HG02610 (cell line): ENCODE results near the gene CBL.

Source experiments
- ATAC-seq: cut with Tn5 transposase; IDR thresholded peaks from one replicate; pipeline ENCODE4 v1.9.1; 2021; ENCODE audit warnings: mild to moderate bottlenecking, moderate library complexity; ENCODE audit not compliant: unreplicated experiment

The CBL gene

DNA sequence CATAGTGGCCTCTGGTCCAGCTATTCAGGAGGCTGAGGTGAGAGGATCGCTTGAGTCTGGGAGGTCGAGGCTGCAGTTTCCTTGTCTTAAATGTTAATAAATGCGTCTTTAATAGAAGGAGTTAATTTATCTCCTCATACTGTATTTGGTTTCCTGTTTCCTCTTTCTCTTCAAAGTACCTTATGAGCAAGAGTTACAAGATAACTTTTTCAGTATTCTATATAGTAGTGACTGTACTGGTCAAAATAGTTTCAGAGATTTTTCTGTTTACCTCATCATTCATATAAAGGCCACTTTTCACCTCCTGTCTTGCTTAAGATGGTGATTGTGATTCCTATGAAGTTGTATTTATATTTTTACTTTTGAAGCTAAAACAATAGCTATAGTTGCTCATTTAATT, 59.9 kb downstream of the CBL start:
- ATAC-seq, result no peak

DNA sequence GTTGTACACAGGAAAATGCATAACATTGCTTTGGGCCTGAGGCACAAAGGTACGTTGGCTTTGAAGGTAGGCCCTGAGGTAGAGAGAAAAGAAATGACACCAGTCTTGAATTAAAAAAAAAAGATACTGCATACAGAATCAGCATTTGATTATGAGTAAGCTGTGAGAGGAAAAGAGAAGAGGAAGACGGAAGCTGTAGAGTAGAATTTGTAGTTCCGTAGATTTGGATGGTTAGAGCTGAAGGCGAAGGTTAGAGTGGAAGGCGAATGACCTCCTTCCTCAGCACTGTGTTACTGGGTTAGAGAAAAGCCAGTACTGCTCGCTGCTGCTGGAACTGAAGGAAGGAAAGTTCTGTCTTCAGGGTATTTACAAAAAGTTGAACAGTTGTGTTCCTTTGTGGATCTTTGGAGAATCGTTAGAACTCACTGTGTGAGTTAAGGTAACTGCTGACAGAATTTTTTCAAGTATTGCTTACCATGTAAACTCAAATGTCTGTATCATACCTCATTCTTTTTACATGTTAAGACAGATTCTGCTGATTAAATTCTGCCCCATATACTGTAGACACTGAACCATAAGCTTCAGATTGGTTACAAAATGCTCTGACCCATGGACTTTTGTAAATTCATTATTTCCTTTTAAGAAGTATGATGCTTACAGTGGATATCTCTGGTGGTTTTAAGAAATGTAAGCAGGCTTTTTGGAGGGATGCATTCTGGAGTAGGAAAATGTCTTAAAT, 60.5 kb downstream of the CBL start:
- no peak for ATAC-seq

DNA sequence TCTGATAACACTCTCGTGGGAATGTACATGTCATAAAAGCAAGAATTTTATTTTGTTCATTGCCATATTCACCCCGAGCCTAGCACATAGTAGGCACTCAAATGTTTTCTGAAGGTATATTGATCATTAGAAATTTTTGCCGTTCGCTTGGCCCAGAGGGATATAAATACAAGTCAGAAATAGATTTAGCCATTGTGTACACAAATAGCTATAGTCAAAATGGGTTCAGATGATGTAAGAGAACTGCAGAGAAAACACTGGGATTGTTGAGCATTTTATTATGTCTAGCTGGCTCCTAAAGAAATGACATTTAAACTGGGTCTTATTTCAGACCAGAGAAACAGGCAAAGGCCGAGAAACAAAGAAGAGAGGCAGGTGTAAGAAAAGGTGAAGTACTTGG, 61.5 kb downstream of the CBL start:
- ATAC-seq, result no peak

DNA sequence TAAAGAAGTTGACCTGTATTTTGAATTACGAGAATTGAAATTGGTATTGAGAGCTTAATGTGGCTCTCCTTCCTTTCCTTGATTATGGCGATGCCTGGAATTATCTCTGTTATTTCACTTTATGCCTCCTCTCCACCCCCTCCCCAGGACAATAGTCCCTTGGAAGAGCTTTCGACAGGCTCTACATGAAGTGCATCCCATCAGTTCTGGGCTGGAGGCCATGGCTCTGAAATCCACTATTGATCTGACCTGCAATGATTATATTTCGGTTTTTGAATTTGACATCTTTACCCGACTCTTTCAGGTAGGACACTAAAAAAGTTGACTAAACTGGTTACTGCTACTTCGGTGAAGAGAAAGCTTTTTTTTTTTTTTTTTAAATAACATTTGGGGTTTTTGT, 67.6 kb downstream of the CBL start:
- no peak for ATAC-seq

DNA sequence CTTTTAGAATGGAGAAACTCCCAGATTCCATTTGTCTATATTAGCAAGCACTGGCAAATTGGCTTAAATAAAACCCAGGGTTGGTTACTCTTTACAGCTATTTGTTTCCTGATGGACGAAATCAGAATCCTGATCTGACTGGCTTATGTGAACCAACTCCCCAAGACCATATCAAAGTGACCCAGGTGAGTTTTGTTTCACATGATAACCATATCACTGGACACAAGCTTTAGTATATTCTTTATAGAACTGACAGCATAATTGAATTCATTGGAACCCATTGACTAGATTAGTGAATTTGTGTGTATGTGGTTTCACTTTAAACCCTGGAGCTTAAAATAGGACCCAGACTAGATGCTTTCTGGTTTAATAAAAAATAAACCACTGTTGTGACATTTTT, 71.5 kb downstream of the CBL start:
- no peak for ATAC-seq

DNA sequence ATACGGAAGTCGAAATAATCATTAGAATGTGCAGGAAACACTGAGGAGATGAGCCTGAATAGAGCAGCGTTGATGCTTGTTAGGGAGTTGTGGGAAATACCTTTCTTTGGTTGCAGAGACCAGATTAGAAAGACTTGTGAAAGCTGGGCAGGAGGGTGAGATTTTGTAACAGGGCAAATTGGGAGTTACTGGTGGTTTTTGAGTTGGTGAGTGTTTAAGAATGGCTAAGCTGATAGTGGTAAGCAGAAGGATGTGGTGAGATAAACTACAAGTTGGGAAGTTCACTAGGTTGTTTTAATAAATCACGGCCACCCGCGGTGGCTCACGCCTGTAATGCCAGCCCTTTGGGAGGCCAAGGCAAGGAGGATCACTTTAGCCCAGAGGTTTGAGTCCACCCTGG, 76.4 kb downstream of the CBL start:
- ATAC-seq, result no peak

DNA sequence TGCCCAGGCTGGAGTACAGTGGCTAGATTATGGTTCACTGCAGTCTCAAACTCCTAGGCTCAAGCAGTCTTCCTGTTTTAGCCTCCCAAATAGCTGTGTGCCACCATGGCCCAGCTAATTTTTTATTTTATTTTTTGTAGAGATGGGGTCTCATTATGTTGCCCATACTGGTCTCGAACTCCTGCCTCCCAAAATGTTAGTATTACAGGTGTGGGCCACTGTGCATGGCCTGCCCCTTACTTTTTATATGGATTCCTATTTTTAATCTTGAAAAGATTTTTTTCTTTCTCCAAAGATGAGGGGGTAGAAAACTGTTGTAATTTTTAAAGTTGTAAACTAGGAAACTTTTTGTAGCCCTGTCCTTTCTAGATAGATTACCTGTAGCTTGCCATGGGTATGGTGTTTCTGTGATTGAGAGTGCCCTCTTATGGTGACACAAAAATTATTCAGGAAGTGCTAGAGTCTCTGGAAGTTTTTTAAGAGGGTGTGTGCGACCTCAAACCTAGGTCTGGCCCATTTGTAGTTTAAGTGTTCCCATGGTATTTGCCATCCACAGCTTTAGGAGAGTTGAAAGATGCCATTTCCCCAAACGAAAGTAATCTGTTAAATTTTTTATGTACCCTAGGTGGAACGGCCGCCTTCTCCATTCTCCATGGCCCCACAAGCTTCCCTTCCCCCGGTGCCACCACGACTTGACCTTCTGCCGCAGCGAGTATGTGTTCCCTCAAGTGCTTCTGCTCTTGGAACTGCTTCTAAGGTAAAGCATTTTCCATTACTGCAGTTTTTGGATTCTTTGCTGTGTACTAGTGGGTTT, 78.4 kb downstream of the CBL start:
- no peak for ATAC-seq

DNA sequence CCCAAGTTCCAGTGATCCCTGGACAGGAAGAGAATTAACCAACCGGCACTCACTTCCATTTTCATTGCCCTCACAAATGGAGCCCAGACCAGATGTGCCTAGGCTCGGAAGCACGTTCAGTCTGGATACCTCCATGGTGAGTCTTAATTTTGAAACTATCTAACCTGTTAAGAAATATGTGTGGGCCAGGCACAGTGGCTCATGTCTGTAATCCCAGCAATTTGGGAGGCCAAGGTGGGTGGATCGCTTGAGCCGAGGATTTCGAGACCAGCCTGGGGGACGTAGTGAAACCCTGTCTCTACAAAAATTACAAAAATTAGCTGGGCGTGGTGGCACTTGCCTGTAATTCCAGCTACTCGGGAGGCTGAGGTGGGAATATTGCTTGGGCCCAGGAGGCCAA, 79.3 kb downstream of the CBL start:
- no peak for ATAC-seq

DNA sequence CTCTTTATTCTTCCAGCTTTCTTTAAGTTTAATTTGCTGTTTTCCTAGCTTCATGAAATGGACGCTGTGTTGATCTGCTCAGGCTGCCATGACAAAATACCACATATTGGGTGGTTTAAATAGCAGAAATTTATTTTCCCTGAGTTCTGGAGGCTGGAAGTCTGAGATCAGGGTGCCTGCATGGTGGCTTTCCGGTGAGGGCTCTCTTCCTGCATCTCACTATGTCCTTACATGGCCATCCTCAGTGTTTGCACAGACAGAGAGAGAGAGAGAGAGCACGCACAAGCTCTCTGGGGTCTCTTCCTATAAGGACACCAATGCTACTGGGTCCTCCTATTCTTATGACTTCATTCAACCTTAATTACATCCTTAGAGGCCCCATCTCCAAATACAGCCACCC, 82.1 kb downstream of the CBL start:
- no peak for ATAC-seq

DNA sequence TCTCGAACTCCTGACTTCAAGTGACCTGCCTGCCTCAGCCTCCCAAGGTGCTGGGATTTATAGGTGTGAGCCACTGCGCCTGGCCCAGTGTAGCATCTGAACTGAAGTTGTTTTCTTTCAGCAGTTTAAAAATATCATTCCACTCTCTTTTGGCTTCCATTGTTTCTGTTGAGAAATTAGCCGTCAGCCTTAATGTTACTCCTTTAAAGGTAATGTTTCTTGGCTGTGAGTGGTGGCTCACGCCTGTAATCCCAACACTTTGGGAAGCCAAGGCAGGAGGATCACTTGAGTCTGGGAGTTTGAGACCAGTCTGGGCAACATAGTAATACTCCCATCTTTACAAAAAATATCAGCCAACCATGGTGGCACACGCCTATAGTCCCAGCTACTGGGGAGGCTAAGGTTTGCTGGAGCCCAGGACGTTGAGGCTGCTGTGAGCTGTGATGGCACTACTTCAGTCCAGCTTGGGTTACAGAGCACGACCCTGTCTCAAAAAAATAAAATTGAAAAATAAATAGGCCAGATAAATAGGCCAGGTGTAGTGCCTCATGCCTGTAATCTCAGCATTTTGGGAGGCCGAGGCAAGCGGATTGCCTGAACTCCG, 84.9 kb downstream of the CBL start:
- no peak for ATAC-seq

DNA sequence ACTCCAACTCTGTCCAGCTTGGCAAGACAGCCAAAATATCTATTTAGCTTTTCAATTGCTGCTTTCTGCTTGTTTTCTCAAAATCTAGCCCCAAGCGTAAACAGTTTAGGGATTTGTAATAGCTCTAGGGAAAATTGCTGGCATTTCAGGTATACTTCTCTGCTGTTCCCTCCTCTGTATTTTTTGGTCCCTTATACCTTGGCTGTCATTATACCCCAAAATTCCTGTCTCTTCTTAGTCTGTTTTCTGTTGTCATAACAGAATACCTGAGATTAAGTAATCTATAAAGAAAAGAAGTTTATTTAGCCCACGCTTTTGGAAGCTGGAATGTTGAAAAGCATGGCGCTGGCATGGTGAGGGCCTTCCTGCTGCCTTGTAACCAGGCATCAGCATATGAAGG, 87.3 kb downstream of the CBL start:
- no peak for ATAC-seq

DNA sequence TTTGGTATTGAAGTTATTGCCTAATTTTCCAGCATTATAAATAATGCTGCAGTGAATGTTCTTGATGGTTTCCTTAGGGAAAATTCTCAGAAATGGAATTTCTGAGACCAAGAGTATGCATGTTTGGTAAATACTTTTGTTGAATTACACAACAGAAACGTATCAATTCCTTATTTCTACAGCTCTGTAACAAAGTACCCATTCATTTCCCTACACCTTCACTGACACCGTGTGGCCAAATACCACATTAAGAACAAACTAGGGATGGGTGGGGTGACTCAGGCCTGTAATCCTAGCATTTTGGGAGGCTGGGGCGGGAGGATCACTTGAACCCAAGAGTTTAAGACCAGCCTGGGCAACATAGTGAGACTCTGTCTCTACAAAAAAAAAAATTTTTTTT, 89.0 kb downstream of the CBL start:
- no peak for ATAC-seq

DNA sequence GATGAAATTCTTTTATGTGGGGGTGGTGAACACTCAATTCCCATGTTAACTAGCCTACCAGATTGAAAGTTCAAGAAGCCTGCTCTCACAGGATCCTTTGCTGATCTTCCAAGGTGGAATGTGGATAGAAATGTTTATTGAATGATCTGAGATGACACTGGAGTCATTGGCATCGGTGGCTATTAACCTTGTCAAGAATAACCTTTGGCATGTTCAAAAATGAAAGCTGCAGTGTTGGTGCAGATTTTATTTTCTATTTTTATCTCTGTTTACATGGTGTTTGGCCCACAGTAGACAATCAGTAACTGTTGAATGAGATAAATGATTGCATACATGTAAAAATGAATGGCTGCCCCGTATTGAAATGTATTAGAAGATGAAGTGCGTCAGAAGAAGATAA, 91.8 kb downstream of the CBL start:
- no peak for ATAC-seq

DNA sequence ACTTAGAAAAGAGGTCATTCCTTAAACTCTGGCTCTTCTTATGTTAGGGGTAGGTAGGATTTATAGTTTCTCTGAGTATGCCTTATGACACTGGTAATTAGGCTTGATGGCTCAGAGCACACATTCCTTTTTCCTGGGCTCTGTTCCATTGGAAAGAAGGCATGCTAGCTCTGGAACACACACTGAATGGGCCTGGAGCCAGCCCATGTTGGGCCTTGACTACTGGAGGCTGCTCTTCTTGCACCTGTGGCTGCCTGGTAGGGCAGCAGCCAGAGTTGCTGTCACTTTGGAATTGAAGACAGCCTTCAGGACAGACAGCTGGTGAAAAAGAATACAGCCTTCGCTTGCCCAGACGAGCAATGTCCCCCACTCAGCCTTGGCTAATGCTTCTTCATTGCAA, 92.6 kb downstream of the CBL start:
- no peak for ATAC-seq

DNA sequence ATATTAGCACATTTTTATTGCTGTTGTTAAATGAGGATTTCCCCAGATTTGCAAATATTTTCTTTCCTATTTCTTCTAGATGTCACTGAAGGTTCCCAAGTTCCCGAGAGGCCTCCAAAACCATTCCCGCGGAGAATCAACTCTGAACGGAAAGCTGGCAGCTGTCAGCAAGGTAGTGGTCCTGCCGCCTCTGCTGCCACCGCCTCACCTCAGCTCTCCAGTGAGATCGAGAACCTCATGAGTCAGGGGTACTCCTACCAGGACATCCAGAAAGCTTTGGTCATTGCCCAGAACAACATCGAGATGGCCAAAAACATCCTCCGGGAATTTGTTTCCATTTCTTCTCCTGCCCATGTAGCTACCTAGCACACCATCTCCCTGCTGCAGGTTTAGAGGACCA, 93.3 kb downstream of the CBL start:
- no peak for ATAC-seq

DNA sequence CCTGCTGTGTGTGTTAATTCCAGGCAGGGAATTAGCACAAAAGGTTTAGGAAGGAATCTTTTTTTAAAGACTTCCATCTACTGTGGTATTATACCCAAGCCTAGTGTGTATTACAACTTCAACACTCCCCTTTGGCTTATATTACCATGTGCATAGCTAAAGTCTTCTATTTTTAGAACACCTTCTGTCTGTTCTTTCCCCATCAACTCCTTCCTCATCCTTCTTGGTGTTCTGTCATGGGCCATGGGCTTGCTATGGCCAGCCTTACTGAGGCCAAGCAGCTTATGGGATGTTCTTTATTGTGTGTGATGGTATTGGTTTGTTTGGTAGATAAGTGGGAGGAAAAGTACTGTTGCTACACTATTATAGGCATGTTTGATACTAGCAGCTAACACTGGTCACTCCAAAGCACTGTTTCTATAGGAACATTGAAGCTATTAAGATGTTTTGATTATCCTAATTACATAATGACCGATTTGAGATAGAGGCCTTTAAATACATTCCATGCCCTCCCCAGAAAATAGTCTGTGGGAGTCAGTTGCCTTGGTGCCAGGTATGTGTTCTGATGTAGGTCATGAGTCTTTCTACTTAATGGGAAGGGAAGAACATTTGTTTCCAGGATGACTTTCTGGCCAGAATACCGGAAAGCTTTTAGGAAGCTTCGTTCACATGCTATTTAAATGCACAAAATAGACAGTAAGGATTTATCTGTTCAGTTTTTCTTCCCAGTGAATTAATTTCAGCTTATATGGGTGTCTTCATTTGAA, 94.2 kb downstream of the CBL start:
- no peak for ATAC-seq

DNA sequence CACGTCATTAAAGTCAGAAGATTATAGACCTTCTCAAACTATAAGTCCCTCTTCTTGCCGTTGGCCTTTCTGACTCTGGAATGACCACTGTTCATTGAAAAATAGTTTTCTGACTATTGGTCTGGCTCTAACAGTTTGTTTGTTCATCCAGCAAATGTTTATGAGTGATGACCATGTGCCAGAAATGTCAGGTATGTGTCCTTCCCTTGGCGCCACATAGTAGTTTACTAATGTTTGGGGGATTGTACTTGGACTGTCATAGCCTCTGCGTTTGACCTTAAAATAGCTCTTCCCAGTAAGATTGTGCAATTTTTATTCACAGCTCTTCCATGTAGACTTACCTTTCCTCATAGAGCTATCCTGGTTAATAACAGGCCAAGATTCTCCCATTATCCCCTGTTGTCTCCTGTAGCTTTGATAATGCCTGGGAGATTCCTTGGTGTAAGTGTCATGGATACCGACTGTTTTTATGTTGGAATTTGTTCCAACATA, 97.1 kb downstream of the CBL start:
- ATAC-seq, result no peak

DNA sequence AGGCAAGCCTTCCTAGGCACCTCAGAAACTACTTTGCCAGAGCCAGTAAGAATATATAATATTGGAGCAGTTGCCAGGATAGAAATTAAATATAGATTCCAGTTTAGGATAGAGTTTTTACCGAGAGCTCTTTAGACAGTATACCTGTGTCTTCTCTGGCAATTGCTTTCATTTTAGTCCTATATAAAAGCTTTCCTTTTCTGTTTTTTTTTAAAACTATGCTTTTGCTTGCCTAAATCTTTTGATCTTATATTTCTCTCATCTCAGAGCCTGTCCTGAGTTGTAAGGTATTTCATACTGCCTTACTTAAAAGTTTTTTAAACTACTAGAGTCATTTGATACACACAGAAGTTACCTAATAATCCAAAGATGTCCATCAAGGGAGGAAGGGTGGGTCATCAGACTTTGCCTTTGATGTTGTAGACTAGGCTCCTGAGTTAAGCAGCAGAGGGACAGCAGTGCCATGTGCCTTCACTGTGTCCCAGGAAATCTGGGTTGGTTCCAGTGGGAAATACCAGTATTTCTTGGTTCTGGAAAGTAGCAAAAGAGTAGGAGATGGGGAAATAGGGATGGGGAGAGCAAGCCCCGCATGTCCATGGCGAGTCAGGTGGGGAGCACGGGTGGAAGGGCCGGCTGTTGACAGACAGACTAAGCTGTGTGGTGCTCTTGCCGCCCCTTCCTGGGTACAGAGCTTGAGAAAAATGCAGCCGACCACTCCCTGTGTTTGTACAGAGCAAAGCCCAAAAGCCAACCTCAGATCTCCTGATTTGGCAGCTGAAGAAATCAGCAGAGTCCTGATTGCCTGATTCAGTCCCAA, 99.6 kb downstream of the CBL start:
- ATAC-seq, result no peak

DNA sequence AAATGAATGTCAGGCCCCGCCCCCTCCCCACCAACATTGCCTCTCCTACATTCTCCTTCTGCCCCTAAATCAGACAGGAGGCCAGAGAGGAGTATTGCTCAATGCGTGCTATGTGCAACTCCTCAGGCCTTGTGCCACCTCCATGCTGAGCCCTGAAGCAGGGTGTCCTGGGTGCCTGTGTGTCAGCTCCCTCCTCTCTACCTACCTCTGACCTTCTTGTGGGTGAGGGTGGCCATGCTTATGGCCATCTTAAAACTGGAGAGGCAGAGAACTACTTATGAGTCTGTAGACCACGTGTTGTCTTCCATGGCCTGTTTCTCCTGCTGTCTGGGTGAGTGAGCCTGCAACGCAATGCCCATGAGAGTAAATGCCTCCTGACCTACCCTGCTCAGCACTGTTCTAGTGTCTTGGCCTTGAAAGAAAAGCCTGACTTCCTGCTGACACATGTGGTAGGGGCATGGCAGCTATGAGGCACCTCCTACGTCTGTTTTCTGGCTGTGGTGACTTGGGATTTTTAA, 100.3 kb downstream of the CBL start:
- ATAC-seq, result no peak

DNA sequence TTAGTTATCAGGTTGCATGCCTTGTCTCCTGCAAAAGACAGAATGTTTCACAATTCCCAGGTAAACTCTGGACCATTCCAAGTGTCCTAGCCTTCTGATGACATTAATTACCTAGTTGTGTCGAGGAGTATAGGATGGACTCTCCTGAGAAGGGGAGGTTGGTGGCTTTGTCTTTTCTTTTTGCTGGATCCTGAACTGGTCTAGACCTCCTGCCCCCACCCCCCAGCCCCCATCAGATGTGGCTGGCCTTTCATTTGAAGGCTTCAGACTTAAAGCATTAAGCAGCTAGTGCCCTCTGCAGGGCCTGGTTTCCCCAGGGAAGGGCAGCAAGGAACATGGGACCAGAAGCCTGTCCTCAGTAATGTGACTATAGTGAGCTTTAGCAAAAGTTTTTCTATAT, 101.1 kb downstream of the CBL start:
- no peak for ATAC-seq
